ENCODE measurements around the gene NIPAL4.

The NIPAL4 gene

DNA sequence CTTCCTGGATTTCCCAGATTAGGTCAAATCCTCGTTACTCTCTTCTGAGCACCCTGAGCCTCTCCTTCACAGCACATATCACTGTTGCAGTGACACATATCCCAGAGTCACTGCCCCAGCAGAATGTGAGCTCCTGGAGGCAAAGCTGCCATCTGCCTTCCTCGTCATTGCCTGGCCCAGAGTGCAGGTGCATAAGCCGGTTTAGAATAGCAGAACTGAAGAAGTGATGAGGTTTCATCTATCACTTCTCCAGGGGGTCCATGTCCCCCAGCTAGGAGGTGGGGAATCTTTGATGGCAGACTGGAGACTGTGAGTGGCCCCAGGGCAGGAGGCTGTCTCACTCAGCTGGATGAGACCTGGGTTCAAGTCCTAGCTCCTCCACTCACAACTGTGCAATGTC lies 25.8 kb downstream of the NIPAL4 start:
- DNase-seq (ENCODE audit: low read depth), result no peak

DNA sequence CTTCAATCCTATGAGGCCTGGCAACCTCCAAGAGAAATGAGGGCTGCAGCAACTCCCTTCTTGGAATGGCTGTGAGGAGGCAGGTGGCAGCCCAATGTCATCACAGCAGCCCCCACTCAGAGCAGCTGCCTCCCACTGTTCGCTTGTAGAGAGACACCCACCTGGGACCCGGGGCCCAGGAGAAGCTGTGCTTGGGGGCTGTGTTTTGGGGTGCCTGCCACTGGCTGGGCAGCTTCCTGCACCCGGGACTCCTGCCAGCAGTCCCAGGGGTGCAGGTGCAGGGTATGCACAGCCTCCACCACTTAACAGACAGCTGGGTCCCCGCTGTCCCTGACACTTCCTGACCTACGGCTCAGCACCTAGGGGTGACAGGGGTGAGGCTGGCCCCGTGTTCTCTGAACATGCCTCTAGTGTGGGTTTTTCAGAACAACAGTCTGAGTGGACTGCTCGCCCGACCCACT lies 26.2 kb downstream of the NIPAL4 start:
- no peak for DNase-seq (ENCODE audit: low read depth)

DNA sequence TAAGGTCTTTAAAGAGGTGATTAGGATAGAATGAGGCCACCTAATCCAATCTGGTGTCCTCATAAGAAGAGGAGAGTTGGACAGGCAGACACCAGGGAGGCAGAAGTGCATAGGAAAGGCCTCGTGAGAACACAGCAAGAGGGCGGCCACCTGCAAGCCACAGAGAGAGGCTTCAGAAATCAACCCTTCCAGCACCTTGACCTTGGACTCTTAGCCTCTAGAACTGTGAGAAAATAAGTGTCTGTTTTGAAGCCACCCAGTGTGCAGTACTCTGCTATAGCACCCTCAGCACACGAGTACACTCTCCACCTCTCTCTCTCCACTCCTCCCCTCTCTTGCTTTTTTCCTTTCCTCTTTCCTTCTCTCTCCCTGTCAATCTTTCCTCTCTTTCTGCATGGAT lies 26.8 kb downstream of the NIPAL4 start:
- no peak for DNase-seq (ENCODE audit: low read depth)

GRCh38 chr5:157487358-157487757 lies 27.3 kb downstream of the NIPAL4 start:
- DNase-seq (ENCODE audit: low read depth), result no peak

DNA sequence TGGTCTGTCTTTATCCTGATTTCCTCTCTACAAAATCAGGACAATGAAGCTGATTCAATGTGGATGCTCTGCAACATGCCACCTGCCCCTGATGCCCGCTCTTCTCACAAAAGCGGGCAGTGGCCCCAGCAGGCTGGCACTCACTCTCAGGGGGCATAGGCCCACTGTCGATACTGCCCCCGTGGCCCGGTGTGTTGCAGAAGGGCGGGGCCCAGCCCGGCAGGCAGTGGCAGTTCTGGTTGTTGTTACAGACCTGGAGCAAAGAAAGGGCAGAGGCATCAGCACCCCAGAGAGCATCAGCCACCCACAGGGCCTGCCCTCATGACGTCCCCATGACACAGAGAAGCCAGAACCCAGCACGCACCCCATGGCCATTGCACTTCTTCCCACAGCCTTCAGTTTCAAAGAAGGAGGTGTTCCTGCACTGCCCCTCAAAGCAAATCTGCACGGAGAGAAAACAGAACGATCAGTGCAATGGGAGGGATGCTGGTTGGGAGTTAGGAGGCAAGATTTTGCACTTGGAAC lies 31.5 kb downstream of the NIPAL4 start:
- no peak for DNase-seq (ENCODE audit: low read depth)

DNA sequence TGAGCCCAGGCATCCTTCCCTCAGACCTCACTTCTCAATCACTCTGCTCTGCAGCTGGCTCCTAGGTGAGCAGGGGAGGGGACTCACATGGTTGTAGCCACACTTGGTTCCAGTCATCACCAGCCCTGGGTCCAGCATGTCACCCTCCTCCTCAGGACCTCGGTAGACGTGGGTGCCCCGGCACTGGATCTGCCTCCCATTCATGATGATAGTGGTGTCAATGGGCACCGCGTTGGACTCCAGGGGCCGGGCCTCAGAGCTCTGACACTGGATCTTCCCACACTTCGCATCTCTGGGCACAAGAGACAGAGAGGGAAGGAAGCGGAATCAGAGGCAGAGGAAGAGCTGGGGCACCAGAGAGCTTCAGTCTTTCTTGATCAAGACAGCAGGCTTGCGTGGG lies 32.9 kb downstream of the NIPAL4 start:
- no peak for DNase-seq (ENCODE audit: low read depth)

DNA sequence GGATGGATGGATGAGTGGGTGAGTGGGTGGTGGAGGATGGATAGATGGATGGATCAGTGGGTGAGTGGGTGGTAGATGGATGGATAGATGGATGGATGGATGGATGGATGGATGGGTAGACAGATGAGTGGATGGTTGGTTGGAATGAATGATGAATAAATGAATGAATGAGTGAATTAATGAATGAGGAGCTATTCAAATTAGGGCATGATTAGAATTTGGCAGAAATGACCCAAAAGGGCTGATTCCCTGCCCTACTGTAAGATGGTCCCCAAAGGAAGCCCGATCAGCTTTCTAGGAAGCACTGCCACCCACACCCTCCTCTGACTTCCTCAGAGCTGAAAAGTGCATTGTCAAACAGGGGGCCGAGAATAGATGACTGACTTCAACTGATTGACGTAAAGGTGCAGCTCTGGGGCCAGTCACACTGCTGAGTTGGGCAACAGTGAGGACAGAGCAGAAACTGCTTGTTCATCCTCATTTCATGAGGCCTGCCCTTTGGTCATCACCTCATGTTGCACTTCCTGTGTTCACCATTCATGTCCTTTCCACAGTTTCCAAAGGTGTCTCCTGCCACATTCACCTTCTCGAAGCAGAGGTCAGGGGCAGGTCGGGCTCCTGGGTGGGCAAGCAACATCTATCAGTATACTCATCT lies 34.3 kb downstream of the NIPAL4 start:
- no peak for DNase-seq (ENCODE audit: low read depth)

DNA sequence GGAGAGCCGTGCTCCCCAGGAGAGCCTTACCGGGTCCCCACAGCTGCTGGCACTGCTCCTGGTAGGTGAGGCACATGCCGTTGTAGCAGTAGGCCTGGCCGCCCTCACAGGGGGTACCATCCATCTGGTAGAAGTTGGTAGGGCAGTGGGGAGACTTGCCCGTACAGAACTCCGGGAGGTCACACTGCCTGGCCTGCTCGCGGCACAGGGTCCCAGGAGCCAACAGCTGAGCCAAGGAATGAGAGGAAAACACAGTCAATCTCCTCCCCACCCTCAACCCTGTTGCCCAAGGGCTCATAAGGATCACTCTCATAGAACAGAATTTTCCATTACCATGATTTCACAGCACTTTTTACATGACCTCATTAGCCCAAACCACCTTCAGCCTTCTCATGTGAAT lies 36.9 kb downstream of the NIPAL4 start:
- no peak for DNase-seq (ENCODE audit: low read depth)

DNA sequence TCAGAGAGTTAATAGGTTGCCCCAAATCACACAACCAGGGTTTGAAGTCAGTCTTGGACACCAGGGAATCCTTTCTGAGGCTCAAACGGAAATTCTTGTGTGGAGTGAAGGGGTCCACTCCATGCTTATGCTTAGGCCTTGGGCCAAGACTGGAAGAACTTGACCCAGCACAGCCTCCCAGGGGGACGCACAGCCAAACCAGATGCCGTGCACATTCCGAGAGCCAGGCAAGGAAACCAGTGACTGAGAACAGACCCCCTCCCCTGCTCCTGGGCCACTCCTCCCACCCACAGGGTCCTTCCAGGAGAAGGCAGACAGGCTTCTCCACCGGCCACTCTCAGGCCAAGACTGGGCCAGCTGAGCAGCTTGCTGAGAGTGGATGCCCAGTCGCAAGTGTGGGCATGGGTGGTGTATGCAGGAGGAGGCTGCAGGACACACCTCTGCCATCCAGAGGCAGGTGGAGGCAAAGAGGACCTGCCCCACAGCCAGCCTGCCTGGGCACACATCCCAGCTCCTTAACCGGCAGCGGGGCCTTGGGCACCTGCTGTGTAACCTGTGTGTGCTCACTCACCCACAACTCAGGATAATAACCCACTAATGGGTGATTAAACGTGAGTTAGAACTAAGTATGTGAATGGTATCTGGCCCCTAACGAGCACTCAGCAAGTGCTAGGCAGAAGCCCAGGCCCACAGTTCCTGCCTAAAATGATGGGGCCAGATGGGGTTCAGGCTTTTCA lies 38.0 kb downstream of the NIPAL4 start:
- no peak for DNase-seq (ENCODE audit: low read depth)

GRCh38 chr5:157502143-157502647 lies 42.2 kb downstream of the NIPAL4 start:
- DNase-seq (ENCODE audit: low read depth), result no peak

DNA sequence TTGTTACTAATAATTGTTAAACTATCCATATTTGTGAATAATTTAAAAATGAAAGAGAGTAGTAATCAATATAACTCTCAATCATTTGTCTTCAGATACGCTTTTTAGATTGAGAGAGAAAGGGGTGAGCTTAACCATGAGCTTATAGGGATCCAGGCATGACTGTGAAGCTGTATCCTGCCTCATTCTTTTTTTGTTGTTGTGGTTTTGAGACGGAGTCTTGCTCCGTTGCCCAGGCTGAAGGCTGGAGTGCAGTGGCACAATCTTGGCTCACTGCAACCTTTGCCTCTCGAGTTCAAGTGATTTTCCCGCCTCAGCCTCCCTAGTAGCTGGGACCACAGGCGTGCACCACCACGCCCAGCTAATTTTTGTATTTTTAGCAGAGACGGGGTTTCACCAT lies 44.0 kb downstream of the NIPAL4 start:
- DNase-seq (ENCODE audit: low read depth), result no peak

DNA sequence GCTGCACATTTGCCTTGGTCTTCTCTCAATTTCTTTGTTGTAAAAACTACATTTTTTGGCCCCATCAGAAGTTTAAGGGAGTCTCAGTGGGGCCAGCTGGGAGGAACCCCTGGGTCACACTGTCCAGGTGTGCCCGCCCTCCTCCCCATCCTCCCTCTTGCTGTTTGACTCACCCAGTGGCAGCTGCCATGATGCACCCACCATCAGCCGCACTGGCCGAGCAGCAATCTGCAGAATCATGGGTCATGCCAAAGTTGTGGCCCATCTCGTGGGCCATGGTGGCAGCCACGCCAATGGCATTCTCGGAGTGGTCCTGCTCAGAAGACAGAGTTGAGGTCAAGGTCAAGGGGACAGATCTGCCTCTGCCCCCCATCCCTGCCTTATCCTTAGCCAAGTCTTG lies 45.5 kb downstream of the NIPAL4 start:
- no peak for DNase-seq (ENCODE audit: low read depth)

- DNase-seq (ENCODE audit: low read depth), result no peak
Observed at GRCh38 chr5:157506066-157506590, 46.1 kb downstream of the NIPAL4 start.

DNA sequence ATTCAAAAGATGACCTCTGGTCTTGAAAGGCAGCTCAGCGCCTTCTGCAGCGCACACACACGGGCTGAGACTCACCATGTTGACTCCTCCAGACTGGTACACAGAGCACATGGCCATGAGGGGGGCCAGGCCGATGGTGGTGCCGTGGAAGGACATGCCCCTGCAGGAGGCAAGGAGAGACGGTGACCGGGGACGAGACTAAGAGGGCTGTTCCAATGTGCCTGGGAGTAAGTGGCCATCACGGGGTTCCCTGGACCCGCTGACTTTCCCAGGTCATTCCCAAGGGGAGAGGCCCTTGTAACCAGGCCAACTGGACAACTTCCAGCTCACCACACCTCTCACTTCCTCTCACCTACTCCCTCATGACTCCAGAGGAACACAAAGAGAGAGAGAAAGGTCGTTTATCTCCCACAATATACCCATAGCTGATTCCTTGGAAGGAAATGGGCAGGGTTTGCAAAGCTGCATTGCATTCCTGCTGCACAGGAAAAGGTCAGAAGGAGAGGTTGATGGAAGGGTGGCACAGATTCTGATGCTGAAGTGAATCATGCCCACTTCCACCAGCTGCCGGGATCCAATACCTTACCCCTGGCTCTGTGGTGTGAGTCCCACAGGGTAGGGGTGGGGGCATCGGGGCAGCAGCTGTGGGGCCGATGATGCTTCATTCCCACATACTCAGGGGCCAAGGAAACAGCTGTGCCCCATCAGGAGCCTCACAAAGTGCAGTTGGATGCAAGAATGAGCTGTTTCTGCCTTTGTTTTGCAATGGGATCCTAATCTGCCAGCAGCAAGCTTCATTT lies 47.2 kb downstream of the NIPAL4 start:
- no peak for DNase-seq (ENCODE audit: low read depth)

- no peak for DNase-seq (ENCODE audit: low read depth)
Observed at GRCh38 chr5:157509093-157509492, 49.1 kb downstream of the NIPAL4 start.

- DNase-seq (ENCODE audit: low read depth), result no peak
Observed at GRCh38 chr5:157509587-157509986, 49.6 kb downstream of the NIPAL4 start.

GRCh38 chr5:157510682-157511081 lies 50.7 kb downstream of the NIPAL4 start:
- no peak for DNase-seq (ENCODE audit: low read depth)

DNA sequence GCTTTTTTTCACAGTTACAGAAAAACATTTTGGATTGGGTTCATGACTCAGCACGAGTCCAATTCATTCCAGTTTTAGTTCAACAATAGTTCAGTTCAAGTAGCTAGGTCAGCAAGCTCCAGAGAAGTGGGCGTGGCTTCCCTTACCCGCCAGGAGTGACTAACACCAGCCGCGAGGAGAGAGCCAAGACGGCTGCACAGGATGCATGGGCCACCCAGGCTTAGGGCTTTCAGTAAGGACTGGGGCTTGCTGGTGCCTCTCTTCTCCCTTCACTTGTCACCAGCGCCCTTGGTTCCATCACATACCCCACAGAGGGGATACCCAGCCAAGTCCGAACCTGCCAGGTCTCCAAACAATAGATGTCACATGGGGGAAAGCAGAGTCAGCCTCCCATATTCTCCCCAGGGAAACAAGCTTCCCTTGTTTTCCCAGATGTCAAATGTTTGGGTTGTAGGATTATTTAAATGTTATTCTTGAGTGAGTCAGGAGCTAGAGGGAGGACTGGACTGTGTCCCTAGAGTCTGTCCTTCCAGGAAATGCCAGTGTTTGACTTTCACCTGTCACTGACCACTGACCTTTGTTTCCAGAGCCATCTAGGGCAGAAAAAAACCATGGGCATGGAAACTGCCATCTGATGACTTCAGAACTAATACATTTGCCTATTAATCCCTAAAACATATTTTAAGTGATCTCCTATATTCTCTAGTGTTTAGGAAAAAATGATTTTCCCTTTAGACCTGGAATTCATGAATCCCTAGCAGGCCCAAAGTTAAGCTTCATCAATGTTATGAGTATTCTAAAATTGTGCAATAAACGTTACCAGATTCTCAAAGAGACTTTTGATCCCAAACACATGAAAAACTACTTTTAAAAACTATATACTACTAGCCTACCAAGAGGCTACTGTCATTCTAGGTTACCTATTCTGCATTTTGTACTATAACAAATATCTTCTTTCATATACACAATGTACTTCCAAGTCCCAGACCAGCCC lies 51.9 kb downstream of the NIPAL4 start:
- no peak for DNase-seq (ENCODE audit: low read depth)

- DNase-seq (ENCODE audit: low read depth), result no peak
Observed at GRCh38 chr5:157513182-157513581, 53.2 kb downstream of the NIPAL4 start.

DNA sequence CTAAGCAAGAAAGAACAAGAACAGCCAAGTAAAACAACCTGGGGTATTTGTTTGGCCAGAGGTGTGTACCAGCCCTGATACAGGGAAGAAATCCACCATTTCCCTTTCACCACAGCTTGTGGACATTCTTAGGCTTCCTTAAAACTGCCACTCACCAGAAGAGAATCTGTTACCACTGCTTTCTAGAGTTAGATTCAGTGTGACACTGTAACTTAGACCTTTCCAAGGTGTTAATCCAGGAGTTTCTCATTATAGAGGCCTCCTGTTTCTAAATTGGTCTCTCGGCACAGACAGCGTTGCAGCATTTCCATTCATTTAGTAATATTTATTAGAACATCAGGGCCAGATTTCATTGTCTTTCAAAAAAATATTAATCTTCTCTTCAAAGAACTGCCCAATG lies 55.0 kb downstream of the NIPAL4 start:
- DNase-seq (ENCODE audit: low read depth), result no peak

- no peak for DNase-seq (ENCODE audit: low read depth)
Observed at GRCh38 chr5:157516006-157516405, 56.0 kb downstream of the NIPAL4 start.
